GM12878 (cell line): Measurements from ENCODE around the gene CCT6B. TPM values are rescaled to one million over a fixed set of nuclear protein-coding genes. Genes with fewer than 3 reads are reported as not detected.

Experiments
- ATAC-seq: fragments of 200-7000 bp; cut with Tn5 transposase; 3 replicates; pipeline ENCODE4 v1.9.1; 2020; ENCODE audit warnings: mild to moderate bottlenecking, moderate library complexity
- BruUV-seq: library from RNA; stranded (reverse); fragments of 400-500 nt; replicated peaks from 2 replicates; lab custom pipeline; 2021; lab: Mats Ljungman, UMichigan
- CTCF ChIA-PET: fragments of 300-600 bp; sonication (Branson Sonifier 250); formaldehyde crosslinking; extraction: SDS; loops from one replicate; lab custom pipeline; 2021; ENCODE audit warnings: inconsistent platforms; lab: Yijun Ruan, JAX
- POLR2A ChIA-PET: fragments of 350-600 bp; formaldehyde crosslinking; extraction: SDS; loops from one replicate; lab custom pipeline; 2021; ENCODE audit warnings: inconsistent platforms; lab: Charles Lee
- RAD21 ChIA-PET: fragments of 300-600 bp; sonication (Branson Sonifier 250); formaldehyde crosslinking; loops from one replicate; lab custom pipeline; 2023; ENCODE audit warnings: antibody characterized with exemption; ENCODE audit not compliant: unreplicated experiment; lab: Charles Lee
- SMC1A ChIA-PET: fragments of 300-600 bp; sonication (Branson Sonifier 250); formaldehyde crosslinking; loops from one replicate; lab custom pipeline; 2023; ENCODE audit not compliant: unreplicated experiment, uncharacterized antibody; lab: Charles Lee
- DNase-seq: peaks from one replicate; pipeline ENCODE4 v3.0.0-alpha.2; 2011; ENCODE audit warnings: low read depth, low spot score
- FAIRE-seq: peaks from 3 replicates; lab custom pipeline; 2011; peaks lifted over from hg19 to GRCh38; lab: Jason Lieb, UNC
- H2AFZ ChIP-seq: 2 replicates; pipeline ENCODE4 v1.6.0; 2011; ENCODE audit warnings: low read depth, low read length, control low read depth; ENCODE audit not compliant: control insufficient read depth
- H3K27ac ChIP-seq: 2 replicates; pipeline ENCODE4 v1.5.1; 2011; ENCODE audit warnings: control low read depth; ENCODE audit not compliant: control insufficient read depth, insufficient read depth
- H3K27me3 ChIP-seq, 2 experiments: replicated peaks in 1 of 2; 2 replicates each; pipeline versions ENCODE4 v1.6.0 to v1.6.1; 2011; ENCODE audit warnings: low read length in 1 of 2; ENCODE audit not compliant: control insufficient read depth in 2 of 2, insufficient read depth in 2 of 2
- H3K36me3 ChIP-seq, 2 experiments: 2 replicates each; pipeline ENCODE4 v1.5.1; 2011; ENCODE audit warnings: low read length in 1 of 2; ENCODE audit not compliant: control insufficient read depth in 2 of 2, insufficient read depth in 2 of 2
- H3K4me1 ChIP-seq: 2 replicates; pipeline ENCODE4 v1.6.1; 2011; ENCODE audit warnings: mild to moderate bottlenecking, low read length, moderate library complexity, mixed read lengths; ENCODE audit not compliant: control insufficient read depth, insufficient read depth
- H3K4me2 ChIP-seq: 2 replicates; pipeline ENCODE4 v1.6.0; 2011; ENCODE audit warnings: control low read depth; ENCODE audit not compliant: control insufficient read depth, insufficient read depth
- H3K4me3 ChIP-seq: fragments of 200-600 bp; sonication (generic); 2 replicates; pipeline ENCODE4 v1.5.1; 2016
- H3K79me2 ChIP-seq: 2 replicates; pipeline ENCODE4 v1.6.0; 2011; ENCODE audit warnings: low read length; ENCODE audit not compliant: control insufficient read depth, insufficient read depth
- H3K9ac ChIP-seq: 2 replicates; pipeline ENCODE4 v1.8.0; 2011; ENCODE audit warnings: low read length, control low read depth, mixed read lengths; ENCODE audit not compliant: control insufficient read depth, insufficient read depth
- H3K9me3 ChIP-seq: replicated peaks from 3 replicates; pipeline ENCODE4 v1.5.1; 2011; ENCODE audit warnings: mild to moderate bottlenecking, low read length; ENCODE audit not compliant: control insufficient read depth, insufficient read depth
- H4K20me1 ChIP-seq: 2 replicates; pipeline ENCODE4 v1.6.0; 2011; ENCODE audit not compliant: control insufficient read depth, insufficient read depth
- ASH2L ChIP-seq: fragments of 300-600, 200-600 bp; sonication (generic); IDR thresholded peaks from 2 replicates; pipeline ENCODE4 v1.6.1; 2017; ENCODE audit warnings: low read depth, mild to moderate bottlenecking, borderline replicate concordance
- CBFB ChIP-seq: IDR thresholded peaks from 2 replicates; pipeline ENCODE4 v1.6.1; 2016; ENCODE audit warnings: antibody characterized with exemption, low read depth
- CBX5 ChIP-seq: sonication (generic); IDR thresholded peaks from 2 replicates; pipeline ENCODE4 v1.6.1; 2016; ENCODE audit warnings: low read depth, moderate library complexity, mild to moderate bottlenecking, inconsistent platforms
- EP300 ChIP-seq, 2 experiments: fragments of 150-350 bp in 1 of 2; IDR thresholded peaks; 2 replicates each; pipeline ENCODE4 v1.6.1; 2011 to 2012; ENCODE audit warnings: low read depth in 2 of 2, low read length in 2 of 2, borderline replicate concordance in 1 of 2, improper control_type of control experiment in 1 of 2, inconsistent platforms in 1 of 2; ENCODE audit not compliant: control insufficient read depth in 1 of 2
- FOS ChIP-seq: IDR thresholded peaks from 3 replicates; pipeline ENCODE4 v1.6.1; 2011; ENCODE audit warnings: borderline replicate concordance; ENCODE audit not compliant: insufficient read length; ENCODE audit errors: extremely low read depth
- GATAD2B ChIP-seq: fragments of 450-650 bp; conservative IDR thresholded peaks from 2 replicates; pipeline ENCODE4 v1.6.1; 2017; ENCODE audit warnings: low read depth, mild to moderate bottlenecking, moderate library complexity
- JUNB ChIP-seq: IDR thresholded peaks from 2 replicates; pipeline ENCODE4 v1.6.1; 2016; ENCODE audit warnings: antibody characterized with exemption, mild to moderate bottlenecking
- MEF2A ChIP-seq: IDR thresholded peaks from 2 replicates; pipeline ENCODE4 v1.6.1; 2011; ENCODE audit warnings: low read depth, mild to moderate bottlenecking, low read length, moderate library complexity; ENCODE audit not compliant: insufficient read depth
- POLR2A ChIP-seq: IDR thresholded peaks from 2 replicates; pipeline ENCODE4 v1.6.1; 2011; ENCODE audit warnings: low read depth, mild to moderate bottlenecking, low read length
- POLR2AphosphoS2 ChIP-seq: IDR thresholded peaks from 2 replicates; pipeline ENCODE4 v1.6.1; 2011; ENCODE audit warnings: low read depth, mild to moderate bottlenecking, low read length, improper control_type of control experiment, moderate library complexity
- RAD51 ChIP-seq: fragments of 450-650 bp; IDR thresholded peaks from 2 replicates; pipeline ENCODE4 v1.6.1; 2016; ENCODE audit warnings: moderate library complexity, mild to moderate bottlenecking, inconsistent platforms
- SMAD1 ChIP-seq: fragments of 450-650 bp; IDR thresholded peaks from 2 replicates; pipeline ENCODE4 v1.6.1; 2018; ENCODE audit warnings: mild to moderate bottlenecking, low read depth; ENCODE audit not compliant: partially characterized antibody
- SMARCA5 ChIP-seq: fragments of 450-650 bp; IDR thresholded peaks from 2 replicates; pipeline ENCODE4 v1.6.1; 2017; ENCODE audit warnings: mild to moderate bottlenecking
- SP1 ChIP-seq: IDR thresholded peaks from one replicate; pipeline ENCODE4 v1.6.1; 2011; ENCODE audit warnings: low read depth, low read length
- SPI1 ChIP-seq: IDR thresholded peaks from 2 replicates; pipeline ENCODE4 v1.6.1; 2011; ENCODE audit warnings: low read depth, mild to moderate bottlenecking, low read length, moderate library complexity, borderline replicate concordance; ENCODE audit not compliant: insufficient read depth
- TCF12 ChIP-seq: IDR thresholded peaks from 2 replicates; pipeline ENCODE4 v1.6.1; 2011; ENCODE audit warnings: low read depth, mild to moderate bottlenecking, low read length
- ZNF384 ChIP-seq: IDR thresholded peaks from 2 replicates; pipeline ENCODE4 v1.6.1; 2012; ENCODE audit warnings: low read depth, mild to moderate bottlenecking, low read length, improper control_type of control experiment, borderline replicate concordance
- ZNF592 ChIP-seq: fragments of 450-650 bp; IDR thresholded peaks from 2 replicates; pipeline ENCODE4 v1.6.1; 2017; ENCODE audit warnings: mild to moderate bottlenecking, moderate library complexity
- WGBS: methylation state at CpG from one replicate; pipeline ENCODE4 v1.1.6; 2016; ENCODE audit warnings: low lambda C conversion rate; ENCODE audit not compliant: insufficient replicate concordance, insufficient coverage; ENCODE audit errors: missing lambda C conversion rate; 5-methylcytosine and 5-hydroxymethylcytosine counted together
- in situ Hi-C: fragments of 300-500 bp; cut with MboI; formaldehyde crosslinking; loops from 9 replicates; pipeline ENCODE4 v1.14.3; 2018; ENCODE audit warnings: mixed read lengths
- intact Hi-C: fragments of 100-400 bp; cut with micrococcal nuclease; formaldehyde crosslinking; loops from one replicate; pipeline ENCODE4 v1.14.2; 2022; ENCODE audit not compliant: unreplicated experiment
- polyA plus RNA-seq, 11 experiments: library from polyadenylated mRNA; depleted of rRNA in 4 of 11; unstranded in 6 of 11; stranded (reverse) in 5 of 11; fragments of >200 nt; fragmentation: Nextera tagmentation in 4 of 11; fragmentation: Illumina TruSeq in 1 of 11; extraction: Ambion mirVana in 4 of 11; extraction: Trizol in 1 of 11; gene quantifications; 1 replicate in 1 of 11; 2 replicates in 10 of 11; pipeline versions ENCODE4 v1.2.1 to v1.2.3, GENCODE V29; 2011 to 2016; ENCODE audit warnings: inconsistent platforms in 2 of 11, missing spikeins in 2 of 11, low read depth in 1 of 11
- total RNA-seq, 4 experiments: library from RNA; depleted of rRNA in 3 of 4; stranded (reverse); fragments of >200 nt in 3 of 4; fragmentation: Illumina TruSeq in 1 of 4; extraction: Trizol in 1 of 4; gene quantifications; 2 replicates each; pipeline versions ENCODE4 v1.2.1 to v1.2.3, GENCODE V29; 2013 to 2021

The CCT6B gene
- total and polyA plus RNA-seq, 10 of the 15 experiments (the other 5 are each of a cell fraction or from before 2014, with no cell fraction given): 1.6 to 6.1 (median 2.6) TPM

GRCh38 chr17:34989473-34989872 is 28.2 kb upstream of the CCT6B start:
- Histone ChIP-seq H4K20me1 (no peaks in the 10 kb centered on the region), H3K9me3 (no peaks in the 10 kb centered on the region), H3K27ac (no peak overlapping the region), H3K4me2 (no peak overlapping the region), H3K79me2 (no peaks in the 10 kb centered on the region), H3K9ac (no peak overlapping the region), H2AFZ (no peak overlapping the region), H3K27me3 (no peaks in the 10 kb centered on the region), H3K4me1 (peaks cover 3% of the 10 kb centered on the region; the same call in 1 of the 2 replicates), H3K4me3 (no peak overlapping the region), H3K36me3 (peaks cover 15 to 18% of the 10 kb centered on the region in 2 experiments; a peak in 3 of 4 replicates)
- WGBS: 93% methylated on average over 10 of the region's 10 CpGs
- SMC1A ChIA-PET: no interaction called here
- intact Hi-C loops (loop anchor here (10.0 kb wide), 1 partner anchor 565 kb away; no protein-coding TSS in a partner anchor), in situ Hi-C loops (no loop called here)
- BruUV-seq: no TSS peak
- ATAC-seq: no peak
- DNase-seq: no peak
- no peak for FAIRE-seq
- RAD21 ChIA-PET: no interaction called here
- CTCF ChIA-PET: interaction anchor here (1.3 kb wide), 1 partner anchor 129 kb away, joined by 5 read pairs; no protein-coding TSS in a partner anchor
- POLR2A ChIA-PET: interaction anchor here (0.7 kb wide), 1 partner anchor 97 kb away, joined by 3 read pairs; no protein-coding TSS in a partner anchor
- TF ChIP-seq FOS (no peak), RAD51 (no peak), EP300 (IDR thresholded peaks at IDR 0.05; ENCODE audit: borderline replicate concordance in 1 of 2, control insufficient read depth in 1 of 2, low read depth in 2 of 2, low read length in 2 of 2) (no peak), TCF12 (no peak), SMARCA5 (no peak), ZNF592 (no peak), POLR2A (no peak), ZNF384 (no peak), CBFB (no peak), SMAD1 (no peak), GATAD2B (no peak), ASH2L (no peak), CBX5 (no peak), SPI1 (no peak), MEF2A (no peak), POLR2AphosphoS2 (no peak), JUNB (no peak), SP1 (no peak)
